HepG2 (cell line): ENCODE data around the gene MYO15A. TPM values are rescaled to one million over a fixed set of nuclear protein-coding genes. Genes with fewer than 3 reads are reported as not detected.

Experiments
- ATAC-seq: fragments of 200-7000 bp; cut with Tn5 transposase; 3 replicates; pipeline ENCODE4 v1.9.1; 2020; ENCODE audit warnings: mild to moderate bottlenecking, moderate library complexity
- BruUV-seq: library from RNA; stranded (reverse); fragments of 400-500 nt; replicated peaks from 2 replicates; lab custom pipeline; 2021; lab: Mats Ljungman, UMichigan
- CTCF ChIA-PET: fragments of 300-600 bp; formaldehyde crosslinking; extraction: SDS; loops from one replicate; lab custom pipeline; 2021; ENCODE audit warnings: low total read pairs, inconsistent platforms, low intra/inter-chr PET ratio; lab: Yijun Ruan, JAX
- POLR2A ChIA-PET: fragments of 350-600 bp; sonication (Branson Sonifier 250); formaldehyde crosslinking; loops from one replicate; lab custom pipeline; 2020; ENCODE audit warnings: antibody characterized with exemption, inconsistent platforms; lab: Yijun Ruan, JAX
- DNase-seq: peaks from one replicate; pipeline ENCODE4 v3.0.0-alpha.2; 2015; ENCODE audit warnings: low spot score
- FAIRE-seq: peaks from 3 replicates; lab custom pipeline; 2011; peaks lifted over from hg19 to GRCh38; lab: Jason Lieb, UNC
- H2AFZ ChIP-seq: one replicate; pipeline ENCODE4 v1.6.1; 2011; ENCODE audit warnings: low read length, inconsistent platforms
- H3K27ac ChIP-seq: fragments of 300-600 bp; 3 replicates; pipeline ENCODE4 v1.8.0; 2011; ENCODE audit warnings: mixed run types, mild to moderate bottlenecking, mixed read lengths, low read length, inconsistent platforms; ENCODE audit not compliant: insufficient read depth; ENCODE audit errors: extremely low read length
- H3K27me3 ChIP-seq, 2 experiments: fragments of 200-600 bp in 1 of 2; 2 replicates in 1 of 2; 3 replicates in 1 of 2; pipeline versions ENCODE4 v1.6.0 to v1.8.0; 2011; ENCODE audit warnings: low read length in 2 of 2, mild to moderate bottlenecking in 2 of 2, moderate library complexity in 2 of 2, inconsistent platforms in 1 of 2; ENCODE audit not compliant: insufficient read depth in 2 of 2, control insufficient read depth in 1 of 2
- H3K36me3 ChIP-seq, 2 experiments: fragments of 200-600 bp in 1 of 2; replicated peaks in 1 of 2; 2 replicates in 1 of 2; 3 replicates in 1 of 2; pipeline versions ENCODE4 v1.5.1 to v1.8.0; 2011; ENCODE audit warnings: low read length in 2 of 2, inconsistent platforms in 1 of 2; ENCODE audit not compliant: insufficient read depth in 2 of 2, control insufficient read depth in 1 of 2
- H3K4me1 ChIP-seq: 2 replicates; pipeline ENCODE4 v1.5.1; 2012; ENCODE audit warnings: low read length, inconsistent platforms; ENCODE audit not compliant: insufficient read depth
- H3K4me2 ChIP-seq: 2 replicates; pipeline ENCODE4 v1.6.0; 2011; ENCODE audit warnings: low read depth, low read length, inconsistent platforms
- H3K4me3 ChIP-seq, 3 experiments: fragments of 200-600 bp in 1 of 3; sonication (generic), shearing (Covaris generic) in 1 of 3; replicated peaks in 1 of 3; 2 replicates each; pipeline ENCODE4 v1.5.1; 2011 to 2016; ENCODE audit warnings: low read length in 3 of 3, inconsistent platforms in 2 of 3, low read depth in 2 of 3, mild to moderate bottlenecking in 2 of 3, control low read depth in 1 of 3, mixed read lengths in 1 of 3; ENCODE audit not compliant: insufficient read depth in 1 of 3
- H3K79me2 ChIP-seq: one replicate; pipeline ENCODE4 v1.6.1; 2011; ENCODE audit warnings: low read length, inconsistent platforms; ENCODE audit not compliant: insufficient read depth
- H3K9ac ChIP-seq: 2 replicates; pipeline ENCODE4 v1.6.0; 2011; ENCODE audit warnings: mild to moderate bottlenecking, low read depth, low read length, inconsistent platforms; ENCODE audit not compliant: insufficient read depth
- H3K9me3 ChIP-seq: 2 replicates; pipeline ENCODE4 v1.5.1; 2012; ENCODE audit warnings: mild to moderate bottlenecking, low read length
- H4K20me1 ChIP-seq: 2 replicates; pipeline ENCODE4 v1.6.0; 2011; ENCODE audit warnings: inconsistent platforms, mild to moderate bottlenecking, low read length, moderate library complexity; ENCODE audit not compliant: insufficient read depth
- ARID3A ChIP-seq: IDR thresholded peaks from 2 replicates; pipeline ENCODE4 v1.6.1; 2012; ENCODE audit warnings: low read depth, low read length, improper control_type of control experiment
- CCDC6 ChIP-seq: sonication (generic); formaldehyde crosslinking; IDR thresholded peaks from 2 replicates; pipeline ENCODE4 v1.8.1; 2022; ENCODE audit warnings: mild to moderate bottlenecking, missing genetic modification reagents, moderate library complexity
- CENPX ChIP-seq: sonication (generic); formaldehyde crosslinking; IDR thresholded peaks from 2 replicates; pipeline ENCODE4 v1.9.0; 2021; ENCODE audit warnings: mild to moderate bottlenecking, missing genetic modification reagents, moderate library complexity
- DNMT1 ChIP-seq: sonication (generic); formaldehyde crosslinking; IDR thresholded peaks from 2 replicates; pipeline ENCODE4 v1.5.1; 2020; ENCODE audit warnings: mild to moderate bottlenecking, missing genetic modification reagents
- FOXA3 ChIP-seq: IDR thresholded peaks from 2 replicates; pipeline ENCODE4 v1.6.1; 2016; ENCODE audit warnings: missing genetic modification reagents, missing compliant biosample characterization
- FOXO1 ChIP-seq: sonication (generic); formaldehyde crosslinking; IDR thresholded peaks from 2 replicates; pipeline ENCODE4 v1.4.0; 2020; ENCODE audit warnings: missing genetic modification reagents
- HOXA9 ChIP-seq: sonication (generic); formaldehyde crosslinking; IDR thresholded peaks from 2 replicates; pipeline ENCODE4 v1.8.1; 2022; ENCODE audit warnings: missing genetic modification reagents, mild to moderate bottlenecking, moderate library complexity, borderline replicate concordance
- JDP2 ChIP-seq: sonication (generic); formaldehyde crosslinking; IDR thresholded peaks from 2 replicates; pipeline ENCODE4 v1.8.1; 2022; ENCODE audit warnings: missing genetic modification reagents, borderline replicate concordance
- KDM5B ChIP-seq: sonication (generic); formaldehyde crosslinking; IDR thresholded peaks from 2 replicates; pipeline ENCODE4 v1.4.0; 2020; ENCODE audit warnings: missing genetic modification reagents, mild to moderate bottlenecking, borderline replicate concordance
- MZF1 ChIP-seq: sonication (generic); formaldehyde crosslinking; IDR thresholded peaks from 2 replicates; pipeline ENCODE4 v1.8.1; 2023; ENCODE audit warnings: mild to moderate bottlenecking, missing genetic modification reagents, borderline replicate concordance
- NFIC ChIP-seq: IDR thresholded peaks from 2 replicates; pipeline ENCODE4 v1.6.1; 2012; ENCODE audit warnings: mild to moderate bottlenecking, low read length, inconsistent platforms
- PAF1 ChIP-seq: IDR thresholded peaks from 2 replicates; pipeline ENCODE4 v1.6.1; 2016; ENCODE audit warnings: missing genetic modification reagents, missing compliant biosample characterization
- PTBP1 ChIP-seq: fragments of 200-400 bp; formaldehyde crosslinking; IDR thresholded peaks from 2 replicates; pipeline ENCODE4 v1.6.1; 2018; ENCODE audit warnings: low read length, low read depth; ENCODE audit not compliant: poor library complexity, severe bottlenecking
- RAD21 ChIP-seq: fragments of 450-650 bp; formaldehyde crosslinking; IDR thresholded peaks from 2 replicates; pipeline ENCODE4 v1.5.0; 2020; ENCODE audit warnings: mild to moderate bottlenecking
- SMC3 ChIP-seq: IDR thresholded peaks from 2 replicates; pipeline ENCODE4 v1.6.1; 2011; ENCODE audit warnings: low read length, improper control_type of control experiment
- SSRP1 ChIP-seq: IDR thresholded peaks from 2 replicates; pipeline ENCODE4 v1.6.1; 2016; ENCODE audit warnings: control low read depth
- STAG1 ChIP-seq: sonication (generic); formaldehyde crosslinking; IDR thresholded peaks from 2 replicates; pipeline ENCODE4 v1.4.0; 2020; ENCODE audit warnings: missing genetic modification reagents
- ZNF383 ChIP-seq: sonication (generic); formaldehyde crosslinking; IDR thresholded peaks from 2 replicates; pipeline ENCODE4 v1.4.0; 2020; ENCODE audit warnings: missing genetic modification reagents, mild to moderate bottlenecking, borderline replicate concordance
- ZNF567 ChIP-seq: sonication (generic); formaldehyde crosslinking; IDR thresholded peaks from 2 replicates; pipeline ENCODE4 v1.8.1; 2023; ENCODE audit warnings: mild to moderate bottlenecking, missing genetic modification reagents, borderline replicate concordance
- WGBS: methylation state at CpG from one replicate; pipeline ENCODE4 v1.1.6; 2017; ENCODE audit warnings: low lambda C conversion rate; 5-methylcytosine and 5-hydroxymethylcytosine counted together
- in situ Hi-C: cut with HindIII; loops from 2 replicates; pipeline ENCODE4 v1.10.0; 2017; ENCODE audit warnings: low pct_unique_long_range_greater_than_20kb; ENCODE audit not compliant: extremely low pct_ligation_motif_present
- intact Hi-C: fragments of 100-400 bp; cut with micrococcal nuclease; formaldehyde crosslinking; loops from one replicate; pipeline ENCODE4 v1.10.0; 2022; ENCODE audit not compliant: unreplicated experiment
- polyA plus RNA-seq, 8 experiments: library from polyadenylated mRNA; depleted of rRNA in 3 of 8; stranded (reverse) in 7 of 8; unstranded in 1 of 8; fragments of >200 nt; fragmentation: Illumina TruSeq in 4 of 8; extraction: Trizol in 4 of 8; gene quantifications; 2 replicates each; pipeline versions ENCODE4 v1.2.1 to v1.2.3, GENCODE V29; 2011 to 2016; ENCODE audit warnings: low read depth in 4 of 8, missing spikeins in 1 of 8, mixed read lengths in 1 of 8; ENCODE audit not compliant: insufficient read depth in 1 of 8
- total RNA-seq, 5 experiments: library from RNA; depleted of rRNA; stranded (reverse); fragments of >200 nt; fragmentation: Illumina TruSeq; extraction: Trizol; gene quantifications; 2 replicates each; pipeline ENCODE4 v1.2.3, GENCODE V29; 2016; ENCODE audit warnings: low read depth in 1 of 5
- TF ChIP-seq, protein P1 (sequence below): sonication (generic); formaldehyde crosslinking; IDR thresholded peaks from 2 replicates; pipeline ENCODE4 v1.5.0; 2020; ENCODE audit warnings: mild to moderate bottlenecking, missing genetic modification reagents, moderate library complexity
- TF ChIP-seq, protein P2 (sequence below): sonication (generic); formaldehyde crosslinking; IDR thresholded peaks from 2 replicates; pipeline ENCODE4 v1.4.0; 2020; ENCODE audit warnings: missing genetic modification reagents

Gene MYO15A
- total and polyA plus RNA-seq, 2 of the 13 experiments (the other 11 are each of a cell fraction or from before 2014, with no cell fraction given): 0.07 to 0.20 TPM

DNA sequence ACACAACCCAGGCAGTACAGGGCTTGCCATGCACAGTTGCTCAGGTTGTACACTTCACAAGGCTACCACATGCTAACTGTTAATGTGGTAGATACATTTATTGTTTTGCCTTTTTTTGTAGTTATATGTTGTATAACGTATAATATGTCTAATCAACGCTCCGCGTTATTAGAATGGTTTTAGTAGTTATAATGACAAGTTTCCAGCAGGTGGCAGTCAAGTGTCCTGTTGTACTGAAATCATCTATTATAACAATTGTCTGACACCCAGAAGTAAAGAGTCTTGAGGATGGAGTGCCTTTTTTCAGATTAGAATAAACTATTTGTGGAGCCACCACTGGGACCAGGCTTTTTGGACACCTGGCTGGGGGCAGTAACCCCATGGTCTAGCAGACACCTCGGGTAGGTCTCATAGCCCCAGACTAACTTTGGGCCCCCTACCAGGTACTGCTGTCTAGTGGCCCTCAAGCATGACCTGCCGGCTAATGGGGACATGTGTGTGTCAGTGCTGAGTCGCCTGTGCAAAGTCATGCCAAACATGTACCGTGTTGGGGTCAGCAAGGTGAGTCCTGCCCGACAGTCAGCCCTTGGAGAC lies 32.8 kb downstream of the MYO15A start:
- FAIRE-seq: peak; percentile 50
- POLR2A ChIA-PET: interaction anchor here (1.0 kb wide), 1 partner anchor 42 kb away, joined by 3 read pairs; the partner anchor contains the start of gene ALKBH5

More for the DNA sequence above, 32.8 kb downstream of the MYO15A start:
- H4K20me1 ChIP-seq: no peaks in the 10 kb centered on the region; the same call in 1 of the 2 replicates
- 9% methylated on average over 7 of the region's 9 CpGs for WGBS
- no peaks in the 10 kb centered on the region; a peak in 1 of 5 replicates for H3K27me3 ChIP-seq
- DNase-seq: peak; percentile 30
- BruUV-seq: no TSS peak
- H3K27ac ChIP-seq: no peak overlapping the region
- intact Hi-C loops: no loop called here
- TF ChIP-seq MZF1 (no peak), RAD21 (CRISPR knock-in tag) (peak; percentile 14; the same call in 1 of the 2 replicates), ZNF567 (CRISPR knock-in tag) (no peak), CENPX (CRISPR knock-in tag) (no peak), ARID3A (0 out of 2 replicates have a peak, but pooled peaks have one; percentile 27), SMC3 (peak; percentile 36; the same call in 1 of the 2 replicates), CCDC6 (CRISPR knock-in tag) (no peak), KDM5B (CRISPR knock-in tag) (no peak), FOXA3 (CRISPR knock-in tag) (no peak), PAF1 (CRISPR knock-in tag) (no peak), ZNF383 (no peak), DNMT1 (CRISPR knock-in tag) (no peak), NFIC (no peak), JDP2 (no peak), HOXA9 (CRISPR knock-in tag) (no peak), PTBP1 (no peak), SSRP1 (CRISPR knock-in tag) (no peak), STAG1 (peak; percentile 43), FOXO1 (no peak)
- TF ChIP-seq, protein P1, sequence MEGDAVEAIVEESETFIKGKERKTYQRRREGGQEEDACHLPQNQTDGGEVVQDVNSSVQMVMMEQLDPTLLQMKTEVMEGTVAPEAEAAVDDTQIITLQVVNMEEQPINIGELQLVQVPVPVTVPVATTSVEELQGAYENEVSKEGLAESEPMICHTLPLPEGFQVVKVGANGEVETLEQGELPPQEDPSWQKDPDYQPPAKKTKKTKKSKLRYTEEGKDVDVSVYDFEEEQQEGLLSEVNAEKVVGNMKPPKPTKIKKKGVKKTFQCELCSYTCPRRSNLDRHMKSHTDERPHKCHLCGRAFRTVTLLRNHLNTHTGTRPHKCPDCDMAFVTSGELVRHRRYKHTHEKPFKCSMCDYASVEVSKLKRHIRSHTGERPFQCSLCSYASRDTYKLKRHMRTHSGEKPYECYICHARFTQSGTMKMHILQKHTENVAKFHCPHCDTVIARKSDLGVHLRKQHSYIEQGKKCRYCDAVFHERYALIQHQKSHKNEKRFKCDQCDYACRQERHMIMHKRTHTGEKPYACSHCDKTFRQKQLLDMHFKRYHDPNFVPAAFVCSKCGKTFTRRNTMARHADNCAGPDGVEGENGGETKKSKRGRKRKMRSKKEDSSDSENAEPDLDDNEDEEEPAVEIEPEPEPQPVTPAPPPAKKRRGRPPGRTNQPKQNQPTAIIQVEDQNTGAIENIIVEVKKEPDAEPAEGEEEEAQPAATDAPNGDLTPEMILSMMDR (CRISPR knock-in tag): peak; percentile 68
- TF ChIP-seq, protein P2, sequence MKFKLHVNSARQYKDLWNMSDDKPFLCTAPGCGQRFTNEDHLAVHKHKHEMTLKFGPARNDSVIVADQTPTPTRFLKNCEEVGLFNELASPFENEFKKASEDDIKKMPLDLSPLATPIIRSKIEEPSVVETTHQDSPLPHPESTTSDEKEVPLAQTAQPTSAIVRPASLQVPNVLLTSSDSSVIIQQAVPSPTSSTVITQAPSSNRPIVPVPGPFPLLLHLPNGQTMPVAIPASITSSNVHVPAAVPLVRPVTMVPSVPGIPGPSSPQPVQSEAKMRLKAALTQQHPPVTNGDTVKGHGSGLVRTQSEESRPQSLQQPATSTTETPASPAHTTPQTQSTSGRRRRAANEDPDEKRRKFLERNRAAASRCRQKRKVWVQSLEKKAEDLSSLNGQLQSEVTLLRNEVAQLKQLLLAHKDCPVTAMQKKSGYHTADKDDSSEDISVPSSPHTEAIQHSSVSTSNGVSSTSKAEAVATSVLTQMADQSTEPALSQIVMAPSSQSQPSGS (CRISPR knock-in tag): no peak
- TF ChIP-seq, all 625 proteins: peak for 5
- Histone ChIP-seq H3K9ac (no peak overlapping the region), H3K9me3 (no peaks in the 10 kb centered on the region), H3K4me2 (peak overlapping the region; percentile 24; the same call in 1 of the 2 replicates), H3K36me3 (no peaks in the 10 kb centered on the region), H3K4me3 (no peak overlapping the region), H2AFZ (no peak overlapping the region), H3K79me2 (no peaks in the 10 kb centered on the region), H3K4me1 (peaks cover 45% of the 10 kb centered on the region)
- in situ Hi-C loops: no loop called here
- CTCF ChIA-PET: no interaction called here
- ATAC-seq: no peak
